A549 (cell line): ENCODE data around the gene XRCC4.

Source experiments
- ESRRA ChIP-seq: fragments of 150-350 bp; IDR thresholded peaks from 2 replicates; pipeline ENCODE4 v1.6.1; 2014; ENCODE audit warnings: mild to moderate bottlenecking, low read length, borderline replicate concordance
- JUN ChIP-seq, 2 experiments: fragments of >200 bp; sonication (Bioruptor Twin); formaldehyde crosslinking; IDR thresholded peaks; 2 replicates in 1 of 2; 3 replicates in 1 of 2; pipeline ENCODE4 v1.6.1; 2016 to 2017
- RCOR1 ChIP-seq: fragments of 150-350 bp; IDR thresholded peaks from 2 replicates; pipeline ENCODE4 v1.6.1; 2014; ENCODE audit warnings: antibody characterized with exemption, low read length, low read depth
- TF ChIP-seq, protein P1 (sequence below): fragments of >200 bp; sonication (Bioruptor Twin); formaldehyde crosslinking; IDR thresholded peaks from 3 replicates; pipeline ENCODE4 v1.5.1; 2016
- TF ChIP-seq, protein P2 (sequence below): IDR thresholded peaks from 2 replicates; pipeline ENCODE4 v1.6.1; 2012

DNA sequence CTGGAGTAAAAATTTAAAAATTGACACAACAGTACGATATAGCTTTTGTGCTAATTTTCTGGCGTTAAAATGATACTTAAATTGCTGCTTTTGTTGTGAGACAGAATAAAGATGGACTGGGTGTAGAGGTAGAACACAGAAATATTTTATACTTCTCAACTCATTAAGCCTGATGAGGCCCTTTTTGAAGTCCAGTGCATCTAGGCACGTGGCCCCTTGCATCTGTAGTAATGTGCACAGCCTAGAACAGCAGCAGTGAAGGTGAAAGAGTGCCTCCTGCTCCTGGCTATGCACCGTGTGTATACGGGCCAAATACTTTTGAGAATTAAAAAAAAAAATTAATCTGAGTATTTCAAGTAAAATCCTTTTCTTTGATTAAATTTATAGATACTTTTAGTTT is 115.6 kb downstream of the XRCC4 start:
- TF ChIP-seq, protein P1, sequence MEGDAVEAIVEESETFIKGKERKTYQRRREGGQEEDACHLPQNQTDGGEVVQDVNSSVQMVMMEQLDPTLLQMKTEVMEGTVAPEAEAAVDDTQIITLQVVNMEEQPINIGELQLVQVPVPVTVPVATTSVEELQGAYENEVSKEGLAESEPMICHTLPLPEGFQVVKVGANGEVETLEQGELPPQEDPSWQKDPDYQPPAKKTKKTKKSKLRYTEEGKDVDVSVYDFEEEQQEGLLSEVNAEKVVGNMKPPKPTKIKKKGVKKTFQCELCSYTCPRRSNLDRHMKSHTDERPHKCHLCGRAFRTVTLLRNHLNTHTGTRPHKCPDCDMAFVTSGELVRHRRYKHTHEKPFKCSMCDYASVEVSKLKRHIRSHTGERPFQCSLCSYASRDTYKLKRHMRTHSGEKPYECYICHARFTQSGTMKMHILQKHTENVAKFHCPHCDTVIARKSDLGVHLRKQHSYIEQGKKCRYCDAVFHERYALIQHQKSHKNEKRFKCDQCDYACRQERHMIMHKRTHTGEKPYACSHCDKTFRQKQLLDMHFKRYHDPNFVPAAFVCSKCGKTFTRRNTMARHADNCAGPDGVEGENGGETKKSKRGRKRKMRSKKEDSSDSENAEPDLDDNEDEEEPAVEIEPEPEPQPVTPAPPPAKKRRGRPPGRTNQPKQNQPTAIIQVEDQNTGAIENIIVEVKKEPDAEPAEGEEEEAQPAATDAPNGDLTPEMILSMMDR, result no peak
- TF ChIP-seq ESRRA, result no peak
- no peak for TF ChIP-seq RCOR1
- TF ChIP-seq JUN (IDR thresholded peaks at IDR 0.05), result no peak
- TF ChIP-seq, protein P2, sequence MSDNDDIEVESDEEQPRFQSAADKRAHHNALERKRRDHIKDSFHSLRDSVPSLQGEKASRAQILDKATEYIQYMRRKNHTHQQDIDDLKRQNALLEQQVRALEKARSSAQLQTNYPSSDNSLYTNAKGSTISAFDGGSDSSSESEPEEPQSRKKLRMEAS, result no peak
